Pancreas (tissue), 10 donors: Measurements from ENCODE around the gene FOXO3. TPM values are rescaled to one million over a fixed set of nuclear protein-coding genes. Genes with fewer than 3 reads are reported as not detected.

Experiments
- ATAC-seq, 4 donors: fragments of 200-7000 bp; cut with Tn5 transposase; one replicate each; pipeline versions ENCODE4 v1.8.0 to v1.9.1; 2020; ENCODE audit warnings: mild to moderate bottlenecking in 4 of 4, moderate library complexity in 4 of 4
- DNase-seq, 6 donors: peaks; one replicate each; pipeline ENCODE4 v3.0.0-alpha.2; 2020
- FAIRE-seq: peaks from 2 replicates; lab custom pipeline; 2012; peaks lifted over from hg19 to GRCh38; lab: Jason Lieb, UNC
- H3K27ac ChIP-seq, 4 donors: fragments of 200-600 bp; sonication (generic); 1 replicate in 3 of 4; 2 replicates in 1 of 4; pipeline versions ENCODE4 v1.5.0 to v1.8.0; 2020
- H3K27me3 ChIP-seq, 4 donors: fragments of 200-600 bp; one replicate each; pipeline ENCODE4 v1.8.0; 2021
- H3K36me3 ChIP-seq, 3 donors: fragments of 200-600 bp; sonication (generic) in 1 of 3; one replicate each; pipeline versions ENCODE4 v1.5.0 to v1.8.0; 2020 to 2021
- H3K4me1 ChIP-seq, 3 donors: fragments of 200-600 bp; one replicate each; pipeline ENCODE4 v1.8.0; 2021
- H3K4me3 ChIP-seq, 4 donors: fragments of 200-600 bp; sonication (generic) in 2 of 4; one replicate each; pipeline versions ENCODE4 v1.5.0 to v1.8.0; 2020 to 2021
- H3K9me3 ChIP-seq, 4 donors: fragments of 200-600 bp; one replicate each; pipeline ENCODE4 v1.8.0; 2021
- CTCF ChIP-seq, 4 donors: fragments of 200-600 bp; sonication (generic) in 3 of 4; IDR thresholded peaks; one replicate each; pipeline versions ENCODE4 v1.5.0 to v1.8.0; 2021; ENCODE audit warnings: antibody characterized with exemption in 4 of 4
- WGBS, 2 donors: extraction: QIAGEN DNeasy Blood & Tissue Kit; methylation state at CpG; one replicate each; pipeline ENCODE4 v1.1.7; 2013; 5-methylcytosine and 5-hydroxymethylcytosine counted together
- intact Hi-C, 3 donors: fragments of 100-400 bp; cut with DNase I; formaldehyde crosslinking; loops; one replicate each; pipeline versions ENCODE4 v1.11.1 to v1.14.2; 2022
- polyA plus RNA-seq, 2 donors: library from polyadenylated mRNA; stranded (reverse); fragments of 200-250 nt; gene quantifications; one replicate each; pipeline ENCODE4 v1.2.3, GENCODE V29; 2013
- total RNA-seq, 6 donors: library from RNA; stranded (reverse); fragmentation: NEBNext Ultra II Directional in 4 of 6; extraction: Animal tissue kit (Norgen Biotek cat#: 25700) in 4 of 6; gene quantifications; one replicate each; pipeline versions ENCODE4 v1.2.1 to v1.2.4, GENCODE V29; 2021 to 2023
- donor health status: healthy with polysubstance abuse.
- donor health status: DM: no; HTN: no; CAD: no; lungs with moderate emphysema.
- donor health status: DM: no; HTN: no; CAD: no.
- donor health status: control.
- donor health status: control.
- donor health status: Bipolar disorder and iron deficiency.
- donor health status: DM: yes; HTN: yes; CAD: no.
- donor health status: DM: no; HTN: no; CAD: no.
- donor health status: DM: no; HTN: no; CAD: no.
- donor health status: DM: yes; HTN: yes; CAD: no.

FOXO3 gene
- total and polyA plus RNA-seq, 8 donors, result 11.3 to 61.2 (median 41.2) TPM

- Histone ChIP-seq H3K27ac (no peak overlapping the region), H3K9me3 (no peaks in the 10 kb centered on the region), H3K27me3 (no peaks in the 10 kb centered on the region), H3K36me3 (no peaks in the 10 kb centered on the region), H3K4me3 (no peak overlapping the region), H3K4me1 (no peaks in the 10 kb centered on the region)
- FAIRE-seq, result no peak
- intact Hi-C loops, result loop anchor here in 2 of 3 donors (5.0 to 10.0 kb wide), 2 partner anchors 412 to 550 kb away; no protein-coding TSS in a partner anchor
- no peak for DNase-seq
- no peak for ATAC-seq
- whole genome bisulfite sequencing, 2 donors, result 85 to 86% methylated on average over 5 of the region's 5 CpGs
- TF ChIP-seq CTCF (IDR thresholded peaks at IDR 0.05), result no peak
Measured at GRCh38 chr6:108524528-108525248, 36.0 kb upstream of the FOXO3 start.

- ATAC-seq, result peak in 3 of 4 donors; percentile 82 to 86 (median 83)
Measured at GRCh38 chr6:108526739-108527174, 34.0 kb upstream of the FOXO3 start.

GRCh38 chr6:108528878-108529277 is 31.8 kb upstream of the FOXO3 start:
- no peak overlapping the region for H3K27ac ChIP-seq
- DNase-seq (no peak), FAIRE-seq (no peak), ATAC-seq (no peak)
- 59 to 87% methylated on average over 3 of the region's 3 CpGs for WGBS, 2 donors
- H3K4me1 ChIP-seq, result no peaks in the 10 kb centered on the region
- H3K9me3 ChIP-seq, result no peaks in the 10 kb centered on the region
- no peak for TF ChIP-seq CTCF (IDR thresholded peaks at IDR 0.05)
- H3K4me3 ChIP-seq, result no peak overlapping the region
- no peaks in the 10 kb centered on the region for H3K27me3 ChIP-seq
- no peaks in the 10 kb centered on the region for H3K36me3 ChIP-seq
- intact Hi-C loops, result loop anchor here in 2 of 3 donors (5.0 to 10.0 kb wide), 2 partner anchors 417 to 554 kb away; no protein-coding TSS in a partner anchor

More at GRCh38 chr6:108526739-108527174, 34.0 kb upstream of the FOXO3 start:
- peak in 3 of 6 donors; percentile 21 to 48 (median 22) for DNase-seq
- Histone ChIP-seq H3K27ac (no peak overlapping the region), H3K36me3 (no peaks in the 10 kb centered on the region), H3K4me1 (no peaks in the 10 kb centered on the region), H3K27me3 (no peaks in the 10 kb centered on the region), H3K4me3 (no peak overlapping the region), H3K9me3 (no peaks in the 10 kb centered on the region)
- intact Hi-C loops, result loop anchor here in 2 of 3 donors (5.0 to 10.0 kb wide), 2 partner anchors 414 to 552 kb away; no protein-coding TSS in a partner anchor
- no peak for FAIRE-seq
- TF ChIP-seq CTCF (IDR thresholded peaks at IDR 0.05), result peak; percentile 53 to 83 (median 78)
- WGBS, 2 donors, result 62 to 67% methylated on average over 7 of the region's 7 CpGs

GRCh38 chr6:108531332-108531731 is 29.4 kb upstream of the FOXO3 start:
- Histone ChIP-seq H3K9me3 (no peaks in the 10 kb centered on the region), H3K27ac (no peak overlapping the region), H3K36me3 (no peaks in the 10 kb centered on the region), H3K4me1 (no peaks in the 10 kb centered on the region), H3K4me3 (no peak overlapping the region), H3K27me3 (no peaks in the 10 kb centered on the region)
- TF ChIP-seq CTCF (IDR thresholded peaks at IDR 0.05), result no peak
- intact Hi-C loops, result loop anchor here in 2 of 3 donors (5.0 to 10.0 kb wide), 2 partner anchors 409 to 533 kb away; no protein-coding TSS in a partner anchor
- ATAC-seq (no peak), FAIRE-seq (no peak), DNase-seq (no peak)
- WGBS, 2 donors, result 91 to 96% methylated on average over 1 of the region's 1 CpG
